Keratinocyte (primary cell): ENCODE measurements around the gene HIPK1. TPM values are rescaled to one million over a fixed set of nuclear protein-coding genes. Genes with fewer than 3 reads are reported as not detected.

Experiments
- DNase-seq: peaks from one replicate; pipeline ENCODE4 v3.0.0-alpha.2; 2011; ENCODE audit warnings: low read depth, missing footprints, low spot score
- FAIRE-seq: peaks from 2 replicates; lab custom pipeline; 2011; peaks lifted over from hg19 to GRCh38; lab: Jason Lieb, UNC
- H2AFZ ChIP-seq: 2 replicates; pipeline ENCODE4 v1.6.0; 2012; ENCODE audit warnings: low read length, control low read depth, inconsistent platforms; ENCODE audit not compliant: control insufficient read depth
- H3K27ac ChIP-seq: 2 replicates; pipeline ENCODE4 v1.5.1; 2011; ENCODE audit warnings: low read length; ENCODE audit not compliant: control insufficient read depth, insufficient read depth
- H3K27me3 ChIP-seq: 3 replicates; pipeline ENCODE4 v1.6.0; 2011; ENCODE audit warnings: low read length; ENCODE audit not compliant: control insufficient read depth, insufficient read depth; ENCODE audit errors: extremely low read depth
- H3K36me3 ChIP-seq, 2 experiments: 2 replicates in 1 of 2; 3 replicates in 1 of 2; pipeline ENCODE4 v1.5.1; 2011; ENCODE audit warnings: low read length in 2 of 2, mild to moderate bottlenecking in 1 of 2; ENCODE audit not compliant: control insufficient read depth in 2 of 2, insufficient read depth in 2 of 2; ENCODE audit errors: extremely low read depth in 1 of 2
- H3K4me1 ChIP-seq: 3 replicates; pipeline ENCODE4 v1.5.1; 2011; ENCODE audit warnings: low read length; ENCODE audit not compliant: control insufficient read depth, insufficient read depth; ENCODE audit errors: extremely low read depth
- H3K4me2 ChIP-seq: 3 replicates; pipeline ENCODE4 v1.6.0; 2011; ENCODE audit warnings: low read depth, low read length; ENCODE audit not compliant: control insufficient read depth, insufficient read depth; ENCODE audit errors: extremely low read depth
- H3K4me3 ChIP-seq, 3 experiments: fragments of 200-600 bp in 1 of 3; sonication (generic) in 1 of 3; 2 replicates in 2 of 3; 3 replicates in 1 of 3; pipeline ENCODE4 v1.5.1; 2011 to 2016; ENCODE audit warnings: low read length in 3 of 3, mild to moderate bottlenecking in 3 of 3, control low read depth in 2 of 3, inconsistent platforms in 1 of 3, low read depth in 1 of 3, mixed read lengths in 1 of 3, mixed run types in 1 of 3, moderate library complexity in 1 of 3; ENCODE audit not compliant: control insufficient read depth in 2 of 3, insufficient read depth in 2 of 3; ENCODE audit errors: extremely low read depth in 1 of 3
- H3K79me2 ChIP-seq: 2 replicates; pipeline ENCODE4 v1.6.0; 2012; ENCODE audit warnings: low read length; ENCODE audit not compliant: control insufficient read depth, insufficient read depth
- H3K9ac ChIP-seq: 3 replicates; pipeline ENCODE4 v1.6.0; 2011; ENCODE audit warnings: low read length; ENCODE audit not compliant: control insufficient read depth, insufficient read depth; ENCODE audit errors: extremely low read depth
- H3K9me1 ChIP-seq: 3 replicates; pipeline ENCODE4 v1.6.0; 2011; ENCODE audit warnings: low read length; ENCODE audit not compliant: control insufficient read depth, insufficient read depth; ENCODE audit errors: extremely low read depth
- H3K9me3 ChIP-seq: 2 replicates; pipeline ENCODE4 v1.5.1; 2012; ENCODE audit warnings: low read depth, low read length; ENCODE audit not compliant: control insufficient read depth
- H4K20me1 ChIP-seq: 3 replicates; pipeline ENCODE4 v1.6.0; 2011; ENCODE audit warnings: low read length; ENCODE audit not compliant: control insufficient read depth, insufficient read depth; ENCODE audit errors: extremely low read depth
- EZH2 ChIP-seq: IDR thresholded peaks from one replicate; pipeline ENCODE4 v1.6.1; 2012; ENCODE audit warnings: inconsistent platforms, mild to moderate bottlenecking, low read length, moderate library complexity
- dilution Hi-C: fragments of 300-500 bp; cut with MboI; formaldehyde crosslinking; loops from one replicate; pipeline ENCODE4 v1.7.0; 2020; ENCODE audit warnings: low sequenced_read_pairs; ENCODE audit not compliant: extremely low pct_ligation_motif_present
- polyA plus RNA-seq, 5 experiments: library from polyadenylated mRNA; depleted of rRNA in 3 of 5; stranded (reverse) in 3 of 5; stranded (forward) in 1 of 5; unstranded in 1 of 5; fragments of >200 nt; gene quantifications; 1 replicate in 1 of 5; 2 replicates in 3 of 5; 3 replicates in 1 of 5; pipeline versions ENCODE4 v1.2.1 to v1.2.3, GENCODE V29; 2011 to 2012; ENCODE audit warnings: missing spikeins in 2 of 5, low read depth in 1 of 5, low replicate concordance in 1 of 5
- TF ChIP-seq, protein P1 (sequence below), 3 experiments: IDR thresholded peaks in 1 of 3; conservative IDR thresholded peaks in 1 of 3; optimal IDR thresholded peaks in 1 of 3; 2 replicates in 2 of 3; 3 replicates in 1 of 3; pipeline versions ENCODE3 to v1.5.1; 2011; ENCODE audit warnings: low read length in 3 of 3, mild to moderate bottlenecking in 3 of 3, moderate library complexity in 2 of 3, control low read depth in 1 of 3, inconsistent platforms in 1 of 3; ENCODE audit not compliant: insufficient read depth in 2 of 3; ENCODE audit errors: extremely low read depth in 1 of 3

The HIPK1 gene
- polyA plus RNA-seq, 1 donor (not counting 4 experiments of a cell fraction or from before 2014, with no cell fraction given), result 19.9 TPM

DNA sequence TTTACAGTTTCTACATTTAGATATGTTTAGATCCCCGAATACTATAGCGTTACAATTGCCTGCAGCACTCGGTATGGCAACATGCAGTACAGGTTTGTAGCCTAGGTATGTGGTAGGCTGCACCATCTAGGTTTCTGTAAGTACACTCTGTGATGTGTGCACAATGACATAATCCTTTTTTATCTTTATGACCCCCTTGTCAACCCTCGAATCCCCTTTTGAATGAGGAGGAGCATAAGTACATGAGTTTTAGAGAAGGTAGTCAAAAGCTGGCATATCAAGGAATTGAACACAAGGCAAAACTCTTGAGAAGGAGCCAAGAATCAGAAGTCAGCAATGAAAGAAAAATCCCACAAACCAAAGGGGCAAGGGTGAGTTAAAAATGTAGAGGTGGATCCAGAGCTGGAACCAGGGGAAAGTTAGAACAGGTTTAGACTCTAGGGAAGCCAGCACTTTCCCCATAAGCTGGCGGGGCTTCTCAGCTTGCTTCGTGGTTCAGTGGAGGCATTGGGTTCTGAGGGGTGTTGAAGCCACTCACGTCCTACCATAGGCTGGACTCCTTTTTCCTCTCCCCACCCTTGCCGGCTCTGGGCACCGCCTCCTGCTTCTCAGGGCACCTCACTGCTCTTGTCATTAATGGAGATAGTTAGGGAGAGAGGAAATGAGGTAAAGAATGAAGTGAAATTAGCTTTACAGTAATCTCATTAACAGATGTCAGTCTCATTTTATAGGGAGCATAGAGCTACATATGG, 81.5 kb downstream of the HIPK1 start:
- DNase-seq (no peak), FAIRE-seq (no peak)
- Histone ChIP-seq H3K36me3 (no peaks in the 10 kb centered on the region), H3K27ac (no peak overlapping the region), H3K9me3 (no peaks in the 10 kb centered on the region), H3K27me3 (no peaks in the 10 kb centered on the region), H3K9ac (no peak overlapping the region), H2AFZ (no peak overlapping the region), H3K4me3 (no peak overlapping the region), H3K9me1 (no peaks in the 10 kb centered on the region), H3K4me2 (no peak overlapping the region), H3K79me2 (no peaks in the 10 kb centered on the region), H4K20me1 (no peaks in the 10 kb centered on the region), H3K4me1 (peaks cover 24% of the 10 kb centered on the region)
- dilution Hi-C loops, result no loop called here
- no peak for TF ChIP-seq EZH2
- TF ChIP-seq, protein P1, sequence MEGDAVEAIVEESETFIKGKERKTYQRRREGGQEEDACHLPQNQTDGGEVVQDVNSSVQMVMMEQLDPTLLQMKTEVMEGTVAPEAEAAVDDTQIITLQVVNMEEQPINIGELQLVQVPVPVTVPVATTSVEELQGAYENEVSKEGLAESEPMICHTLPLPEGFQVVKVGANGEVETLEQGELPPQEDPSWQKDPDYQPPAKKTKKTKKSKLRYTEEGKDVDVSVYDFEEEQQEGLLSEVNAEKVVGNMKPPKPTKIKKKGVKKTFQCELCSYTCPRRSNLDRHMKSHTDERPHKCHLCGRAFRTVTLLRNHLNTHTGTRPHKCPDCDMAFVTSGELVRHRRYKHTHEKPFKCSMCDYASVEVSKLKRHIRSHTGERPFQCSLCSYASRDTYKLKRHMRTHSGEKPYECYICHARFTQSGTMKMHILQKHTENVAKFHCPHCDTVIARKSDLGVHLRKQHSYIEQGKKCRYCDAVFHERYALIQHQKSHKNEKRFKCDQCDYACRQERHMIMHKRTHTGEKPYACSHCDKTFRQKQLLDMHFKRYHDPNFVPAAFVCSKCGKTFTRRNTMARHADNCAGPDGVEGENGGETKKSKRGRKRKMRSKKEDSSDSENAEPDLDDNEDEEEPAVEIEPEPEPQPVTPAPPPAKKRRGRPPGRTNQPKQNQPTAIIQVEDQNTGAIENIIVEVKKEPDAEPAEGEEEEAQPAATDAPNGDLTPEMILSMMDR (optimal IDR thresholded peaks at IDR 0.05 in 1 of 3, IDR thresholded peaks at IDR 0.05 in 1 of 3, conservative IDR thresholded peaks at IDR 0.05 in 1 of 3; ENCODE audit: extremely low read depth in 1 of 3, insufficient read depth in 2 of 3, low read length in 3 of 3), result no peak

DNA sequence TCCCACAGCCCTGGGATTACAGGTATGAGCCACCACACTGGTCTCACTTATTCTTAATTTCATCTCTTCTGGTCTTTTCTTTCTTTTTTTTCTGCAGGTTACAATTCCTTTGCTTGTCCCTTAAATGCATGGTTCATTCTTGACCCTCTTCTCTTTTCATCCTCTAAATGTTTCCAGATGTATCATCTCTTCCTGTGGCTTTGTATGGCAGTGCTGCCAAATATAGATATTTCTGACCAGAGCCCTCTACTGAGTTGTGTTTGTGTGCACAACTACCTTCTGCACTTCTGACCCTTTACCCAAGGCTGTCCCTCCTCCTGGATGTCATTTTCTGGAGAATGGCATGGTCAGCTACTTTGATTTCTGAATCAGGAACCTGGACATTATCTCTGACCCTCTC, 82.7 kb downstream of the HIPK1 start:
- dilution Hi-C loops, result no loop called here

More for the DNA sequence above, 82.7 kb downstream of the HIPK1 start:
- Histone ChIP-seq H3K9ac (no peak overlapping the region), H3K79me2 (no peaks in the 10 kb centered on the region), H3K36me3 (no peaks in the 10 kb centered on the region), H3K4me1 (peaks cover 24% of the 10 kb centered on the region), H4K20me1 (no peaks in the 10 kb centered on the region), H3K4me3 (no peak overlapping the region), H3K9me3 (no peaks in the 10 kb centered on the region), H2AFZ (no peak overlapping the region), H3K27me3 (no peaks in the 10 kb centered on the region), H3K27ac (no peak overlapping the region), H3K4me2 (no peak overlapping the region), H3K9me1 (no peaks in the 10 kb centered on the region)
- no peak for FAIRE-seq
- TF ChIP-seq, protein P1 (optimal IDR thresholded peaks at IDR 0.05 in 1 of 3, IDR thresholded peaks at IDR 0.05 in 1 of 3, conservative IDR thresholded peaks at IDR 0.05 in 1 of 3; ENCODE audit: extremely low read depth in 1 of 3, insufficient read depth in 2 of 3, low read length in 3 of 3), result no peak
- DNase-seq, result no peak
